HepG2 (cell line): ENCODE results near the gene KLRC2. TPM values are rescaled to one million over a fixed set of nuclear protein-coding genes. Genes with fewer than 3 reads are reported as not detected.

Source experiments
- ATAC-seq: fragments of 200-7000 bp; cut with Tn5 transposase; 3 replicates; pipeline ENCODE4 v1.9.1; 2020; ENCODE audit warnings: mild to moderate bottlenecking, moderate library complexity
- BruUV-seq: library from RNA; stranded (reverse); fragments of 400-500 nt; replicated peaks from 2 replicates; lab custom pipeline; 2021; lab: Mats Ljungman, UMichigan
- CTCF ChIA-PET: fragments of 300-600 bp; formaldehyde crosslinking; extraction: SDS; loops from one replicate; lab custom pipeline; 2021; ENCODE audit warnings: low total read pairs, inconsistent platforms, low intra/inter-chr PET ratio; lab: Yijun Ruan, JAX
- POLR2A ChIA-PET: fragments of 350-600 bp; sonication (Branson Sonifier 250); formaldehyde crosslinking; loops from one replicate; lab custom pipeline; 2020; ENCODE audit warnings: antibody characterized with exemption, inconsistent platforms; lab: Yijun Ruan, JAX
- DNase-seq: peaks from one replicate; pipeline ENCODE4 v3.0.0-alpha.2; 2015; ENCODE audit warnings: low spot score
- FAIRE-seq: peaks from 3 replicates; lab custom pipeline; 2011; peaks lifted over from hg19 to GRCh38; lab: Jason Lieb, UNC
- H2AFZ ChIP-seq: one replicate; pipeline ENCODE4 v1.6.1; 2011; ENCODE audit warnings: low read length, inconsistent platforms
- H3K27ac ChIP-seq: fragments of 300-600 bp; 3 replicates; pipeline ENCODE4 v1.8.0; 2011; ENCODE audit warnings: mixed run types, mild to moderate bottlenecking, mixed read lengths, low read length, inconsistent platforms; ENCODE audit not compliant: insufficient read depth; ENCODE audit errors: extremely low read length
- H3K27me3 ChIP-seq, 2 experiments: fragments of 200-600 bp in 1 of 2; 2 replicates in 1 of 2; 3 replicates in 1 of 2; pipeline versions ENCODE4 v1.6.0 to v1.8.0; 2011; ENCODE audit warnings: low read length in 2 of 2, mild to moderate bottlenecking in 2 of 2, moderate library complexity in 2 of 2, inconsistent platforms in 1 of 2; ENCODE audit not compliant: insufficient read depth in 2 of 2, control insufficient read depth in 1 of 2
- H3K36me3 ChIP-seq, 2 experiments: fragments of 200-600 bp in 1 of 2; replicated peaks in 1 of 2; 2 replicates in 1 of 2; 3 replicates in 1 of 2; pipeline versions ENCODE4 v1.5.1 to v1.8.0; 2011; ENCODE audit warnings: low read length in 2 of 2, inconsistent platforms in 1 of 2; ENCODE audit not compliant: insufficient read depth in 2 of 2, control insufficient read depth in 1 of 2
- H3K4me1 ChIP-seq: 2 replicates; pipeline ENCODE4 v1.5.1; 2012; ENCODE audit warnings: low read length, inconsistent platforms; ENCODE audit not compliant: insufficient read depth
- H3K4me2 ChIP-seq: 2 replicates; pipeline ENCODE4 v1.6.0; 2011; ENCODE audit warnings: low read depth, low read length, inconsistent platforms
- H3K4me3 ChIP-seq, 3 experiments: fragments of 200-600 bp in 1 of 3; sonication (generic), shearing (Covaris generic) in 1 of 3; replicated peaks in 1 of 3; 2 replicates each; pipeline ENCODE4 v1.5.1; 2011 to 2016; ENCODE audit warnings: low read length in 3 of 3, inconsistent platforms in 2 of 3, low read depth in 2 of 3, mild to moderate bottlenecking in 2 of 3, control low read depth in 1 of 3, mixed read lengths in 1 of 3; ENCODE audit not compliant: insufficient read depth in 1 of 3
- H3K79me2 ChIP-seq: one replicate; pipeline ENCODE4 v1.6.1; 2011; ENCODE audit warnings: low read length, inconsistent platforms; ENCODE audit not compliant: insufficient read depth
- H3K9ac ChIP-seq: 2 replicates; pipeline ENCODE4 v1.6.0; 2011; ENCODE audit warnings: mild to moderate bottlenecking, low read depth, low read length, inconsistent platforms; ENCODE audit not compliant: insufficient read depth
- H3K9me3 ChIP-seq: 2 replicates; pipeline ENCODE4 v1.5.1; 2012; ENCODE audit warnings: mild to moderate bottlenecking, low read length
- H4K20me1 ChIP-seq: 2 replicates; pipeline ENCODE4 v1.6.0; 2011; ENCODE audit warnings: inconsistent platforms, mild to moderate bottlenecking, low read length, moderate library complexity; ENCODE audit not compliant: insufficient read depth
- HNRNPLL ChIP-seq: fragments of 200-400 bp; formaldehyde crosslinking; IDR thresholded peaks from 2 replicates; pipeline ENCODE4 v1.6.1; 2017; ENCODE audit warnings: mild to moderate bottlenecking, low read depth, low read length; ENCODE audit not compliant: poor library complexity, severe bottlenecking
- KLF16 ChIP-seq, 2 experiments: sonication (generic) in 1 of 2; formaldehyde crosslinking in 1 of 2; IDR thresholded peaks; 2 replicates each; pipeline versions ENCODE4 v1.6.1 to v1.8.0; 2016 to 2023; ENCODE audit warnings: missing genetic modification reagents in 2 of 2, missing compliant biosample characterization in 1 of 2
- NFE2 ChIP-seq: sonication (generic); formaldehyde crosslinking; IDR thresholded peaks from 2 replicates; pipeline ENCODE4 v1.4.0; 2020; ENCODE audit warnings: missing genetic modification reagents
- RFX5 ChIP-seq: IDR thresholded peaks from 2 replicates; pipeline ENCODE4 v1.6.1; 2011; ENCODE audit warnings: low read depth, low read length, improper control_type of control experiment
- TAF1 ChIP-seq: sonication (generic); formaldehyde crosslinking; IDR thresholded peaks from 2 replicates; pipeline ENCODE4 v1.4.0; 2020; ENCODE audit warnings: missing genetic modification reagents
- XRCC5 ChIP-seq: fragments of 200-400 bp; formaldehyde crosslinking; optimal IDR thresholded peaks from 2 replicates; pipeline ENCODE3; 2017; ENCODE audit warnings: mild to moderate bottlenecking, low read length
- ZBTB26 ChIP-seq: IDR thresholded peaks from 2 replicates; pipeline ENCODE4 v1.6.1; 2016; ENCODE audit warnings: missing compliant biosample characterization, missing genetic modification reagents, borderline replicate concordance
- ZFP36 ChIP-seq: fragments of 150-350 bp; IDR thresholded peaks from 2 replicates; pipeline ENCODE4 v1.6.1; 2018; ENCODE audit warnings: borderline replicate concordance, low read length, low read depth; ENCODE audit not compliant: partially characterized antibody
- ZNF205 ChIP-seq: IDR thresholded peaks from 2 replicates; pipeline ENCODE4 v1.6.1; 2018; ENCODE audit warnings: missing biosample characterization, missing genetic modification reagents
- ZNF563 ChIP-seq: sonication (generic); formaldehyde crosslinking; IDR thresholded peaks from 2 replicates; pipeline ENCODE4 v1.8.0; 2022; ENCODE audit warnings: mild to moderate bottlenecking, moderate library complexity, missing genetic modification reagents
- ZNF768 ChIP-seq: sonication (generic); formaldehyde crosslinking; IDR thresholded peaks from 2 replicates; pipeline ENCODE4 v1.4.0; 2020; ENCODE audit warnings: missing genetic modification reagents
- ZSCAN29 ChIP-seq: sonication (generic); formaldehyde crosslinking; conservative IDR thresholded peaks from 2 replicates; pipeline ENCODE4 v1.4.0; 2020; ENCODE audit warnings: mild to moderate bottlenecking, missing genetic modification reagents
- in situ Hi-C: cut with HindIII; loops from 2 replicates; pipeline ENCODE4 v1.10.0; 2017; ENCODE audit warnings: low pct_unique_long_range_greater_than_20kb; ENCODE audit not compliant: extremely low pct_ligation_motif_present
- intact Hi-C: fragments of 100-400 bp; cut with micrococcal nuclease; formaldehyde crosslinking; loops from one replicate; pipeline ENCODE4 v1.10.0; 2022; ENCODE audit not compliant: unreplicated experiment
- polyA plus RNA-seq, 8 experiments: library from polyadenylated mRNA; depleted of rRNA in 3 of 8; stranded (reverse) in 7 of 8; unstranded in 1 of 8; fragments of >200 nt; fragmentation: Illumina TruSeq in 4 of 8; extraction: Trizol in 4 of 8; gene quantifications; 2 replicates each; pipeline versions ENCODE4 v1.2.1 to v1.2.3, GENCODE V29; 2011 to 2016; ENCODE audit warnings: low read depth in 4 of 8, missing spikeins in 1 of 8, mixed read lengths in 1 of 8; ENCODE audit not compliant: insufficient read depth in 1 of 8
- total RNA-seq, 5 experiments: library from RNA; depleted of rRNA; stranded (reverse); fragments of >200 nt; fragmentation: Illumina TruSeq; extraction: Trizol; gene quantifications; 2 replicates each; pipeline ENCODE4 v1.2.3, GENCODE V29; 2016; ENCODE audit warnings: low read depth in 1 of 5

KLRC2 gene
- total and polyA plus RNA-seq, 2 of the 13 experiments (the other 11 are each of a cell fraction or from before 2014, with no cell fraction given): 0.20 to 0.49 TPM

DNA sequence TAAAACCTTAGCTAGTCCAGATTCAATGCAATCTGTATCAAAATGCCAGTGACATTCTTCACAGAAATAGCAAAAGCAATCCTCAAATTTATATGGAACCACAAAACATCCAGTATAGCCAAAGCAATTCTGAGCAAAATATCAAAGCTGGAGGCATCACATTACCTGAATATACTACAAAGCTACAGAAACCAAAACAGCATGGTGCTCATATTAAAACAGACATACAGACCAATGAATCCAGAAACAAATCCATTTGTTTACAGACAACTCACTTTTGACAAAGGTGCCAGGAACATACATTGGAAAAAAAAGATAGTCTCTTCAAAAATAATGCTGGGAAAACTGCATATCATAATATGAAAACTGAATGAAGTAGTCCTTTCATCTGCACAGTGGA is 31.0 kb downstream of the KLRC2 start:
- in situ Hi-C loops (no loop called here), intact Hi-C loops (no loop called here)
- Histone ChIP-seq H3K4me1 (no peaks in the 10 kb centered on the region), H3K27me3 (no peaks in the 10 kb centered on the region), H3K9me3 (no peaks in the 10 kb centered on the region), H3K79me2 (no peaks in the 10 kb centered on the region), H3K4me3 (no peak overlapping the region), H3K4me2 (no peak overlapping the region), H3K27ac (no peak overlapping the region), H2AFZ (no peak overlapping the region), H3K36me3 (no peaks in the 10 kb centered on the region), H3K9ac (no peak overlapping the region), H4K20me1 (no peaks in the 10 kb centered on the region)
- POLR2A ChIA-PET: no interaction called here
- BruUV-seq: no TSS peak
- no peak for TF ChIP-seq NFE2
- no peak for TF ChIP-seq TAF1 (CRISPR knock-in tag)
- no peak for TF ChIP-seq ZSCAN29 (CRISPR knock-in tag)
- TF ChIP-seq KLF16 (CRISPR knock-in tag; IDR thresholded peaks at IDR 0.05): no peak
- TF ChIP-seq RFX5: no peak
- TF ChIP-seq ZNF768 (CRISPR knock-in tag): no peak
- TF ChIP-seq HNRNPLL: no peak
- TF ChIP-seq ZNF563 (CRISPR knock-in tag): no peak
- TF ChIP-seq ZFP36: no peak
- TF ChIP-seq ZNF205 (CRISPR knock-in tag): no peak
- TF ChIP-seq ZBTB26 (CRISPR knock-in tag): no peak
- TF ChIP-seq XRCC5: no peak
- FAIRE-seq: no peak
- DNase-seq: no peak
- CTCF ChIA-PET: no interaction called here
- ATAC-seq: no peak
